K562 (cell line): Measurements from ENCODE around the gene OSBPL3. TPM values are rescaled to one million over a fixed set of nuclear protein-coding genes. Genes with fewer than 3 reads are reported as not detected.

ENCODE experiments used
- ATF7 ChIP-seq: fragments of 450-650 bp; IDR thresholded peaks from 2 replicates; pipeline ENCODE4 v1.7.1; 2014; ENCODE audit warnings: mild to moderate bottlenecking, moderate library complexity
- C11orf30 ChIP-seq: fragments of 450-650 bp; IDR thresholded peaks from 2 replicates; pipeline ENCODE4 v1.6.1; 2016; ENCODE audit warnings: low read depth, mild to moderate bottlenecking
- CHD7 ChIP-seq: fragments of 200-600 bp; sonication (generic); IDR thresholded peaks from one replicate; pipeline ENCODE4 v1.6.1; 2012; ENCODE audit warnings: mild to moderate bottlenecking, low read depth, low read length, inconsistent platforms
- DACH1 ChIP-seq: fragments of 450-650 bp; IDR thresholded peaks from 2 replicates; pipeline ENCODE4 v1.6.1; 2018; ENCODE audit not compliant: partially characterized antibody
- SMAD1 ChIP-seq: fragments of 150-350 bp; IDR thresholded peaks from 2 replicates; pipeline ENCODE4 v1.6.1; 2014; ENCODE audit warnings: low read length, low read depth; ENCODE audit not compliant: partially characterized antibody
- SMARCA4 ChIP-seq: fragments of 450-650 bp; IDR thresholded peaks from 2 replicates; pipeline ENCODE4 v1.6.1; 2016
- TAF7 ChIP-seq: fragments of 450-650 bp; IDR thresholded peaks from 2 replicates; pipeline ENCODE4 v1.6.1; 2016; ENCODE audit warnings: missing genetic modification characterization, missing compliant biosample characterization
- ZNF347 ChIP-seq: fragments of 450-650 bp; formaldehyde crosslinking; IDR thresholded peaks from 2 replicates; pipeline ENCODE4 v1.4.0; 2020; ENCODE audit warnings: low read depth, mild to moderate bottlenecking, moderate library complexity
- ZSCAN32 ChIP-seq: fragments of 450-650 bp; formaldehyde crosslinking; IDR thresholded peaks from 2 replicates; pipeline ENCODE4 v1.4.0; 2020; ENCODE audit warnings: mild to moderate bottlenecking, moderate library complexity
- polyA plus RNA-seq, 8 experiments: library from polyadenylated mRNA; depleted of rRNA in 4 of 8; stranded (reverse) in 5 of 8; unstranded in 3 of 8; fragments of >200 nt; fragmentation: Nextera tagmentation in 2 of 8; fragmentation: Illumina TruSeq in 1 of 8; extraction: Ambion mirVana in 2 of 8; extraction: Trizol in 1 of 8; gene quantifications; 2 replicates each; pipeline versions ENCODE4 v1.2.1 to v1.2.3, GENCODE V29; 2011 to 2014; ENCODE audit warnings: inconsistent platforms in 1 of 8, missing spikeins in 1 of 8
- total RNA-seq, 7 experiments: library from RNA; depleted of rRNA in 6 of 7; stranded (reverse); fragments of >200 nt in 6 of 7; fragmentation: Illumina TruSeq in 2 of 7; extraction: Trizol in 2 of 7; gene quantifications; 2 replicates each; pipeline versions ENCODE4 v1.2.1 to v1.2.3, GENCODE V29; 2011 to 2021; ENCODE audit warnings: low replicate concordance in 1 of 7

Gene OSBPL3
- total and polyA plus RNA-seq, 9 of the 15 experiments (the other 6 are each of a cell fraction or from before 2014, with no cell fraction given) = 4.8 to 37.2 (median 26.5) TPM

- TF ChIP-seq CHD7 (no peak), TAF7 (tag) (no peak), SMAD1 (no peak), ZNF347 (CRISPR knock-in tag) (no peak), SMARCA4 (no peak), C11orf30 (no peak), ATF7 (no peak), ZSCAN32 (no peak), DACH1 (no peak)
- TF ChIP-seq, all 486 proteins: peak for 0
These were observed 195.7 kb downstream of the OSBPL3 start (continued) for GRCh38 chr7:24784277-24784676.
